HG03097 (cell line): ENCODE data around the gene SPATA21.
"Not testable (repeated sequence)": the region's sequence is repeated elsewhere in the genome, so short reads cannot be mapped to it uniquely, and the experiment has no call there.

ENCODE experiments used
- ATAC-seq: cut with Tn5 transposase; IDR thresholded peaks from one replicate; pipeline ENCODE4 v1.9.1; 2021; ENCODE audit not compliant: unreplicated experiment, low FRiP score

The SPATA21 gene

DNA sequence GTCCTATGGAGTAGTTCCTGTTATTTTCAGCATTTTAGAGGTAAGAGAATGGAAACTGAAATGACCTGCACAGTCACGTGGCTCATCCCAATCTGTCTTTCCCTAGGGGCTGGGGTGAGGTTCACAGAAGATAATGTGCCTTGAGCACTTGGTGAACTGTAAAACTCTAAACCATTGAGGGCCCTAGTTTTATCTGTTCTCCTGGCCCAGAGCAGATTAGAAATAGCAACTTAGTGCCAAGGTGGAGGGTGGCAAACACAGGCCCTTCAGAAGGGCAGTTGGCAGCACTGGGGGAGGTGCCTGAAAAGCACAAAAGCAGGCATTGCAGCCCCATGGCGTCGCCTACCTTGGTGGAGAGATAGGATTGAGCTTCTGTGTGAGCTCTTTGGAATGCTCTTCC, 17.7 kb upstream of the SPATA21 start:
- ATAC-seq = not testable (repeated sequence)

DNA sequence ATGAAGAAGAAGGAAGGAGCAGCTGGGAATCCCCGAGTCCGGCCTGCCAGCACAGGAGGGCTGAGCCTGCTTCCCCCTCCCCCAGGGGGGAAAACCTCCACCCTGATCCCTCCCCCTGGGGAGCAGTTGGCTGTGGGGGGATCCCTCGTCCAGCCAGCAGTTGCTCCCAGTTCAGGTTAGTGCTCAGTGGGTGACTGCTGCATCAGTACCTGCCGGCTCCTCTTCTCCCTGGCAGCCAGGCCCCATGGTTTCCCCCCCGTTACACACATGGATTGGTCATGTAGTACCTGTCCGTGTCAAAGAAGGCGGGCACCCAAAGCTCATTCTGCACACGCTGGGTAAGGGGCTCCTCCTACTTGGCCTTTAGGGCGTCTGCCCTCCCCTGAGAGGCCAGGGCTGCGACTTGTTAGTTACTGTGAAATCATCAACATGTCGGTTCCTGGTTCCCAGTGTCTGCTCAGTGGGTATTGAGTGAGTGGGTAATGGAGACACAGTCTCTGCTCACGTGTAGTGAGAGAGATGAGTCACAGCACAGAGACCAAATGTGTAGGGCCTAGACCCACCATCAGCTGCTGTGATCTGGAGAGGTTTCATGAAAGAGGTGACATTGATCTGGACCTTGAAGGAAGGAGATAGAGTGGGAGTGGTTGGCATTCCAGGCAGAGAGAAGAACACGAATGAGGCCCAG, 14.8 kb upstream of the SPATA21 start:
- ATAC-seq = no peak

DNA sequence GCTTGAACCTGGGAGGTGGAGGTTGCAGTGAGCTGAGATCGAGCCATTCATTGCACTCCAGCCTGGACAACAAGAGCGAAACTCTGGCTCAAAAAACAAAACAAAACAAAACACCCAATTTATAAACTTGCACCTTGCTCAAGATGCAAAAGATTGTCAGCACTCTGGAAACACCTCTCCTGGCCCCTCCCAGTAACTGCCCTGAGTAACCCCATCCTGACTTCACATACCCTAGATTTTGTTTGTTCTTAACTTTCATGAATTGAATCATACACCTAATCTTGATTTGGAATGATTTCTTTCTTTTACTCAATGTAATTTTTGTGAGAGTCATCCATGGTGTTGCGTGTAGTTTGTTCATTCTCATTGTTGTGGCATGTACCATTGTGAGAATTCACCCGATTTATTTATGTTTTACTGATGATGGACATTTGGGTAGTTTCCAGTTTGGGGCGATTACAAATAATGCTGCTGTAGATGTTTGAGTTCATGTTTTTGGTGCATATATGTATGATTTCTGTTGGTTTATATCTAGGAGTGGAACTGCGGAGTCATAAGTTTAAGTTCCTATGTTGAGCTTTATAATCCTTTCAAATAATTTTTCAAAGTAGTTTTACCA, 13.7 kb upstream of the SPATA21 start:
- ATAC-seq = no peak

DNA sequence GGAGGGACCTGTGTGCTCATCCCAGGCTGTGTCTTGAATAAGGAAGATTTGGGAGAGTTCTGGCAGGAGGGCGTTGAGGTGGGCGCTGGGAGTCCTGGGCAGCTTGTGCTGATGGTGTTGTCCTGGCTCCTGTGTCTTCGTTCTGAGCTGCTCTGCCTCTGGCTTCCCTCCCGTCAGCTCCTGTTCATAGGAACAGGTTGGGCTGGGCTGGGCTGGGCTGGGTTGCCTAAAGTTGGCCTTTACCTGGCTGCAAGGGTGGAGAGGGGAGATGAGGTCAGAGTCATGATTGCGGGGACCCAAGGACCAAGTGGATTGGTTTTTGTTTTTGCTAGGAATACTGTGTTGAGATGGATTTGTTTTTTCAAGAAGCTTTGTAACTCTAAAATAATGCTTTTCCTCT, 12.4 kb upstream of the SPATA21 start:
- no peak for ATAC-seq

DNA sequence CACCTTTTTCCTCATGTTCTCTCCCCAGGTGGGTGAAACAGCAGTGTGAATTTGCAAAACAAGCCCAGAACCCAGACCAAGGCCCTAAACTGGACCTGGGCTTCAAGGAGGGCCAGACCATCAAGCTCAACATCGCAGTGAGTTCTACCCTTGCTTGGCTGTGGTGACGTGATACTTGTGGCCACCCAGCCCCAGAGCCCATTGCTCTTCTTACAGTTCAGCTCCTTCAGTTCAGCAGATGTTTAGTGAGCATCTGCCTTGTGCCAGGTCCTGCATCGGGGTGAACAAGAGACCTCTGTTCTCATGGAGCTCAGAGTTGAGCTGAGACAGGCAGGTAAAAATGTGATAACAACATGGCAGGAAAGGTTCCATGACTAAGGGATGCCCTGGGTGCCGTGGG, 11.8 kb upstream of the SPATA21 start:
- ATAC-seq = no peak

DNA sequence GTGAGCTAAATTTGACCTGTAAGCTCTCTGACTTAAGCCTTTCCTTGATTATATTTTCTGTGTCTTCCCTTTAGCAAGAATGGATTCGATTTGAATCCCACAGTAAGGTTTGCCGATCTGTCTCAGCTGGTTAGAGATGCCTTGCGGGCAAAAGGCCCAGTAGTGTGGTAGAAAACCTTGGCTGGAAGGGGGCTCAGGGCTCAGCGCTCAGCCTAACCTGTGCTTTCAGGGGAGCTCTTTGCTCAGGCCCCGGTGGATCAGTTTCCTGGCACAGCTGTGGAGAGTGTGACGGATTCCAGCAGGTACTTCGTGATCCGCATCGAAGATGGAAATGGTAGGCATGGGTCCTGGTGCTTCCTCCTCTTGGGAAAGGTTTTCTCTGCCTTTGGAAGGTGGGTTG, 10.4 kb upstream of the SPATA21 start:
- no peak for ATAC-seq

DNA sequence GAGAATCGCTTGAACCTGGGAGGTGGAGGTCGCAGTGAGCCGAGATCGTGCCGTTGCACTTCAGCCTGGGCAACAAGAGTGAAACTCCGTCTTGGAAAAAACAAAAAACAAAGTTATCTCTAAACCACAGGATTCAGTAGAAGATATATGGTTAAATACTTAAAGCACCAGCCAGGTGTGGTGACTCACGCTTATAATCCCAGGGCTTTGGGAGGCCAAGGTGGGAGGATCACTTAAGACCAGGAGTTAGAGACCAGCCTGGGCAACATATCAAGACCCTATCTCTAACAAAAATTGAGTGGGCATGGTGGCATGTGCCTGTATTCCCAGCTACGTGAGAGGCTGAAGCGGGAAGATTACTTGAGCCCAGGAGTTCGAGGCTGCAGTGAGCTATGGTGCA, 8.9 kb upstream of the SPATA21 start:
- ATAC-seq = no peak

- ATAC-seq = no peak
These were observed 7.8 kb upstream of the SPATA21 start for GRCh38 chr1:16445052-16445451.

DNA sequence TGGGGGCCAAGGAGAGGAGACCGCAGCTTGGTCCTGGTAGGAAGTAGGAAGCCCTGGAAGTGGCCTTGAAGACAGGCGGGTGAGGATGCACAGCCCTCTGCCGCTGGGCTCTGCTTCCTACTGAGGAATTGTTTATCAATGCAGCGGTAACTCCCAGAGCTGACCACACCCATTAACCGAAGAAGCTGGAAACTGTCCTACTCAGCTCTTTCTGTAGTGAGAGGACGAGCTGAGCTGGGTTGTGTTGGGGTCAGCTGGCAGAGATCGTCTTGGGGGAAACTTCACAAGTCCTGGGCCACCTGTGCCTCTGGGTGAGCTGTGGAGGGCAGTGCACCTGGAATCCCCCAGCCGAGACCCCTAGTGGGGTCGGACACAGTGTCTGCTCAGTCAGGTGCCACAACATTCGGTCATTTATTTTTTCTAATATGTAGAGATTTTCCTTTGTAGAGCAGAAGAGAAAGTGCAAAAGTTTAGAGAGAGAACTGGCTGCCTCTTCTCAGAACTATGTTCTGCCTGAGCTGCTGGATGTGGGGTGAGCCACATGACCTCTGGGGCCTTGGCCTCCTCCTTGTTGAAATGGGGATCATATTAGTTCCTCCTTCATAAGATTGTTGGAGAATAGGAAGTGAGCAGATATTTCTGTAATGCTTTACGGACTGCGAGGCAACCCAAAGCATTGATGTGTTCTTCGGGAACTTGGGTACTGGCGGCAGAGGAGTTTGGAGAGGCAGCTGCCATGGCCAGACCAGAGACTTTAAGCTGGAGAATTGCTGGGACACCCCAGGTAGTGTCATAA, 6.9 kb upstream of the SPATA21 start:
- ATAC-seq = no peak

DNA sequence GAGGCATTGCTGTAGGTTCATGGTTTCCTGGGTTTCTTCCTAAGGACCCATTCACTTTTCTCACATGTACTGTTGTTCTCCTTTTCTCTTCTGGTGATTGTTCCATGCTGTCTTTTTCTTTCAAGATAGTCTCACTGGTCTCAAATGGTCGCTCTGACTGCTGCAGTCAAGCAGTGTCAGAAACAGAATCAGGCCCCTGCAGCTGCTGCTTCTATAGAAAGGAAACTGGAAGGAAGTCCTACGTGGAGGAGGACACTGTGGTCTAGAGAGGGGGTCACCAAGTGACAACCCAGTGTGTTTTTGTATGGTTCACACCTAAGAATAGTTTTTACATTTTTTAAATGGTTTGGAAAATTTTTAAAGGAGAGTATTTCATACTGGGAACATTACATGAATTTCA, 5.7 kb upstream of the SPATA21 start:
- ATAC-seq = no peak

GRCh38 chr1:16442265-16442664, 5.0 kb upstream of the SPATA21 start:
- no peak for ATAC-seq

GRCh38 chr1:16441282-16441665, 4.0 kb upstream of the SPATA21 start:
- no peak for ATAC-seq

- no peak for ATAC-seq
These were observed 3.5 kb upstream of the SPATA21 start, which contains the start of gene NECAP2 for GRCh38 chr1:16440470-16441281. TSS of gene NECAP2 (plus strand) at chr1:16440724. CDS start at chr1:16440762, 38 bp downstream.

DNA sequence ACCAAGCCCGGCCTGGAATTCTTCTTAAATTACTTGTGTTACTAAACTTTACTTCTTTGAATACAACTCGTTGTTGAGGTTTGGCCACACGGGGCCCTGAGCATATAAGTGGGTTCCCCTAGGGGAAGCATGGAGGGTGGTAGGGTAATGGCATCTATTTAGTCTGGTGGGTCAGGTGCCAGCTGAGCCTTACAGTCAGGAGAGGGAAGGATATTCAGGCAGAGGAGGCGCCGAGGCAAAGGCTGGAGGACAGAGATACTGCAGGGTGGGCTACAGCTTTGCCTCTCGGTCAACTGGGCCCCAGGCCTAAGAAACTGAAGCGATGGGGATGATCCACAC, 2.9 kb upstream of the SPATA21 start:
- ATAC-seq = no peak

DNA sequence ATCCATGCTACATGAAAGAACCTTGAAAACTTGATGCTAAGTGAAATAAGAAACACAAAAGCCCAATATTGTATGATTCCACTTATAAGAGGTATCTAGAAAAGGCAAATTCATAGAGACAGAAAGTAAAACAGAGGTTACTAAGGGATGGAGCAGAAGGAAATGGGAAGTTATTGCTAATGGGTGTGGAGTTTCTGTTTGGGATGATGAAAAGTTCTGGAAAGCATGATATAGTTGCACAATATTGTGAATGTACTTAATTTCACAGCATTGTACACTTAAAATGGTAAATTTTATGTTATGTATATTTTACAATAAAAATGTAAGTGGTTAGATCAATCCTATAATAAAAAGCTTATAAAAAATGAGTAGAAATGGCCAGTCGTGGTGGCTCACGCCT, 1.7 kb upstream of the SPATA21 start:
- ATAC-seq = no peak

- ATAC-seq = no peak
These were observed 1.3 kb upstream of the SPATA21 start for GRCh38 chr1:16438516-16438915.

GRCh38 chr1:16434501-16434900, 2.7 kb downstream of the SPATA21 start:
- ATAC-seq = no peak

- ATAC-seq = no peak
These were observed 3.2 kb downstream of the SPATA21 start for GRCh38 chr1:16434007-16434406.

- ATAC-seq = no peak
These were observed 4.2 kb downstream of the SPATA21 start for GRCh38 chr1:16433030-16433429.

DNA sequence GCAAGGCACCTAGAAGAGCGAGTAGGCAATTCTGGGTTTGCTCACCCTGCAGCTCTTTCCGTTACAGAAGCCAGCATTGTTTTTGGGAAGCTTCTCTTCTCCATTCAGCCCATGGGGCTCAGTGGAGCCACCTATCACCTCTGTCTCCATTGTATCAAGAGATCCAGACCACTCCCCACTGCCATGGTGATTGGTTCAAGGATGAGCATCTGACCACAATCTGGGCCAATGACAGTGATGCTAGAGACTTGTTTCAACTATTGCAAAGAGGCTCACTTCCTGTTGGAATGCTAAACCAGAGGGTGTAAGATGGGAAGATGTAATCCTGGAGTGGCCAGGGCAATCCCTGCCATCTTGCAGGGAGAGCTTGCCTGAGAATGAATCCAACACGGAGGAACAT, 6.6 kb downstream of the SPATA21 start:
- ATAC-seq = no peak
